Activated CD8-positive, alpha-beta T cell treated with anti-CD3 and anti-CD28 coated beads for 36 hours (primary cell): Measurements from ENCODE around the gene OSBPL10. TPM values are rescaled to one million over a fixed set of nuclear protein-coding genes. Genes with fewer than 3 reads are reported as not detected.
"Not testable (repeated sequence)": the region's sequence is repeated elsewhere in the genome, so short reads cannot be mapped to it uniquely, and the experiment has no call there.

Source experiments
- ATAC-seq: fragments of 200-7000 bp; cut with Tn5 transposase; one replicate; pipeline ENCODE4 v1.10.0; 2021; ENCODE audit warnings: mild to moderate bottlenecking, moderate library complexity
- CTCF ChIA-PET: fragments of 350-600 bp; sonication (Branson Sonifier 250); formaldehyde crosslinking; loops from one replicate; lab custom pipeline; 2021; ENCODE audit warnings: antibody characterized with exemption; lab: Charles Lee
- POLR2A ChIA-PET: fragments of 350-600 bp; sonication (Branson Sonifier 250); formaldehyde crosslinking; loops from one replicate; lab custom pipeline; 2021; ENCODE audit warnings: antibody characterized with exemption; lab: Charles Lee
- DNase-seq: peaks from one replicate; pipeline ENCODE4 v3.0.0-alpha.2; 2020
- H3K27ac Mint-ChIP-seq: one replicate; pipeline ENCODE4 v1.8.0; 2021; ENCODE audit warnings: mild to moderate bottlenecking, mixed read lengths
- H3K27me3 Mint-ChIP-seq: one replicate; pipeline ENCODE4 v1.8.0; 2021; ENCODE audit warnings: mixed read lengths
- H3K36me3 Mint-ChIP-seq: one replicate; pipeline ENCODE4 v1.8.0; 2021; ENCODE audit warnings: low read depth, mixed read lengths
- H3K4me1 Mint-ChIP-seq: one replicate; pipeline ENCODE4 v1.8.0; 2021; ENCODE audit warnings: low read depth, mixed read lengths
- H3K4me3 Mint-ChIP-seq: one replicate; pipeline ENCODE4 v1.8.0; 2021; ENCODE audit warnings: mild to moderate bottlenecking, moderate library complexity, mixed read lengths
- H3K9me3 Mint-ChIP-seq: one replicate; pipeline ENCODE4 v1.8.0; 2021; ENCODE audit warnings: mixed read lengths
- CTCF ChIP-seq: fragments of 200-600 bp; IDR thresholded peaks from one replicate; pipeline ENCODE4 v1.8.0; 2022; ENCODE audit warnings: antibody characterized with exemption, mild to moderate bottlenecking
- intact Hi-C: fragments of 100-400 bp; cut with micrococcal nuclease; formaldehyde crosslinking; loops from one replicate; pipeline ENCODE4 v1.10.0; 2022
- total RNA-seq, 2 experiments: library from RNA; stranded (reverse); gene quantifications; one replicate each; pipeline ENCODE4 v1.2.3, GENCODE V29; 2021

The OSBPL10 gene
- total RNA-seq, 2 experiments from 2014 or later: 1.9 to 2.1 TPM

GRCh38 chr3:32021155-32021554 is 40.1 kb upstream of the OSBPL10 start:
- no peaks in the 10 kb centered on the region for H3K36me3 Mint-ChIP-seq
- TF ChIP-seq CTCF: no peak
- ChIA-PET CTCF (interaction anchor here (4.7 kb wide), 1 partner anchor 124 kb away, joined by 61 read pairs; no protein-coding TSS in a partner anchor), POLR2A (no interaction called here)
- H3K27me3 Mint-ChIP-seq: no peaks in the 10 kb centered on the region
- H3K27ac Mint-ChIP-seq: no peak overlapping the region
- H3K4me1 Mint-ChIP-seq: no peaks in the 10 kb centered on the region
- ATAC-seq (no peak), DNase-seq (no peak)
- intact Hi-C loops: no loop called here
- no peaks in the 10 kb centered on the region for H3K9me3 Mint-ChIP-seq
- no peak overlapping the region for H3K4me3 Mint-ChIP-seq

GRCh38 chr3:32018757-32019564 is 37.9 kb upstream of the OSBPL10 start:
- POLR2A ChIA-PET: no interaction called here

GRCh38 chr3:32017286-32017685 is 36.2 kb upstream of the OSBPL10 start:
- H3K4me3 Mint-ChIP-seq: no peak overlapping the region
- no peak for ATAC-seq
- no peak for DNase-seq
- intact Hi-C loops: no loop called here
- POLR2A ChIA-PET: no interaction called here
- no peak overlapping the region for H3K27ac Mint-ChIP-seq
- no peaks in the 10 kb centered on the region for H3K9me3 Mint-ChIP-seq
- no peak for TF ChIP-seq CTCF
- H3K27me3 Mint-ChIP-seq: peaks cover 4% of the 10 kb centered on the region
- no peaks in the 10 kb centered on the region for H3K36me3 Mint-ChIP-seq
- H3K4me1 Mint-ChIP-seq: no peaks in the 10 kb centered on the region
- CTCF ChIA-PET: interaction anchor here (0.9 to 4.7 kb wide), 8 partner anchors 32 to 180 kb away, joined by 3 to 61 read pairs (median 4); no protein-coding TSS in a partner anchor

More at GRCh38 chr3:32018757-32019564, 37.9 kb upstream of the OSBPL10 start:
- intact Hi-C loops: loop anchor here (1.0 kb wide), 1 partner anchor 125 kb away; no protein-coding TSS in a partner anchor
- no peak overlapping the region for H3K27ac Mint-ChIP-seq
- no peak for ATAC-seq
- no peak for DNase-seq
- H3K27me3 Mint-ChIP-seq: peaks cover 2% of the 10 kb centered on the region
- no peaks in the 10 kb centered on the region for H3K4me1 Mint-ChIP-seq
- peak; percentile 78 for TF ChIP-seq CTCF
- no peak overlapping the region for H3K4me3 Mint-ChIP-seq
- CTCF ChIA-PET: interaction anchor here (0.6 to 4.7 kb wide), 38 partner anchors 8 to 488 kb away, joined by 3 to 61 read pairs (median 4); no protein-coding TSS in a partner anchor
- no peaks in the 10 kb centered on the region for H3K9me3 Mint-ChIP-seq
- H3K36me3 Mint-ChIP-seq: no peaks in the 10 kb centered on the region

GRCh38 chr3:32015638-32016037 is 34.6 kb upstream of the OSBPL10 start:
- H3K9me3 Mint-ChIP-seq, H3K27me3 Mint-ChIP-seq, intact Hi-C loops, H3K27ac Mint-ChIP-seq, POLR2A ChIA-PET, DNase-seq, H3K4me3 Mint-ChIP-seq, CTCF ChIA-PET, ATAC-seq, H3K36me3 Mint-ChIP-seq, H3K4me1 Mint-ChIP-seq: not testable (repeated sequence)

- H3K9me3 Mint-ChIP-seq, POLR2A ChIA-PET, intact Hi-C loops, H3K27ac Mint-ChIP-seq, H3K36me3 Mint-ChIP-seq, ATAC-seq, H3K4me3 Mint-ChIP-seq, H3K4me1 Mint-ChIP-seq: not testable (repeated sequence)
- peaks cover 14% of the 10 kb centered on the region for H3K27me3 Mint-ChIP-seq
- peak; percentile 23 for DNase-seq
- CTCF ChIA-PET: interaction anchor here (1.8 kb wide), 1 partner anchor 9 kb away, joined by 6 read pairs; no protein-coding TSS in a partner anchor
Observed at GRCh38 chr3:32010699-32011098, 29.6 kb upstream of the OSBPL10 start.

- TF ChIP-seq CTCF: no peak
- ChIA-PET POLR2A (no interaction called here), CTCF (interaction anchor here (2.3 kb wide), 1 partner anchor 9 kb away, joined by 10 read pairs; no protein-coding TSS in a partner anchor)
- Mint-ChIP-seq H3K9me3 (no peaks in the 10 kb centered on the region), H3K27ac (no peak overlapping the region), H3K4me1 (no peaks in the 10 kb centered on the region), H3K27me3 (peaks cover 15% of the 10 kb centered on the region), H3K4me3 (no peak overlapping the region), H3K36me3 (no peaks in the 10 kb centered on the region)
- intact Hi-C loops: no loop called here
- DNase-seq: no peak
- ATAC-seq: no peak
Observed at GRCh38 chr3:32009957-32010356, 28.9 kb upstream of the OSBPL10 start.
